GM12872 (cell line): ENCODE data around the gene SUSD5.

ENCODE experiments used
- TF ChIP-seq, protein P1 (sequence below): IDR thresholded peaks from 3 replicates; pipeline ENCODE4 v1.5.1; 2011; ENCODE audit warnings: low read depth, mild to moderate bottlenecking, low read length, moderate library complexity; ENCODE audit not compliant: insufficient read depth

Gene SUSD5

DNA sequence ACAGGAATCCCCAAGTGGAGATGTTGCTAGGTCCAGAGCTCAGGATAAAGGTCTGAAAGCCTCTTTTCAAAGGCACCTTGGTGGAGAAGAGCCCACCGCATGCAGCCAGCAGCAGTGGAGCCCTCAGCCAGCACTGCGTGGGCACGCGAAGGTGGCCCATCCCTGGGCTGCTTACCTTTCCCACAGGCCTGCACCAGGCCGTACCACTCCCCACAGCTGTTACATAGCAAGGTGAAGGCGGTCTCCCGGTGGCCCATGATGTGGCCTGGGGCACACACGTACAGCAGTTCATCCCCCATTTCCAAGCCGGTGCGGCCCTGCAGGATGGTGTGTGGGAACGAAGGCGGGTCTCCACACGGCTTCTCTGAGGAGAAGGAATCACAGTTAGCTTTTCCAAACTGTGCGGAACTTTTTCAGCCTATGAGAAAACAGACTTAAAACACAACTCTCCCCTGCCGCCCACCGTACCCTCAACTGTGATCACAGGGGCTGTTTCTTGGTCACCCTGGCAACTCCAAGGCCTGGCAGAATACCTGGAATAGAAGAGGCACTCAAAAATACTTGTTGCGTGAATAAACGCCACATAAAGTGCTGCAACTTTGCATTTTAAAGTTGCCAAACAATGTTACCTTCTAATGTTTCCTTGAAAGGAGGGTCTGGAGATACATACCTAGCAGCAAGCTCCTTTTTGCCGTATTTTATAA lies 43.7 kb downstream of the SUSD5 start:
- TF ChIP-seq, protein P1, sequence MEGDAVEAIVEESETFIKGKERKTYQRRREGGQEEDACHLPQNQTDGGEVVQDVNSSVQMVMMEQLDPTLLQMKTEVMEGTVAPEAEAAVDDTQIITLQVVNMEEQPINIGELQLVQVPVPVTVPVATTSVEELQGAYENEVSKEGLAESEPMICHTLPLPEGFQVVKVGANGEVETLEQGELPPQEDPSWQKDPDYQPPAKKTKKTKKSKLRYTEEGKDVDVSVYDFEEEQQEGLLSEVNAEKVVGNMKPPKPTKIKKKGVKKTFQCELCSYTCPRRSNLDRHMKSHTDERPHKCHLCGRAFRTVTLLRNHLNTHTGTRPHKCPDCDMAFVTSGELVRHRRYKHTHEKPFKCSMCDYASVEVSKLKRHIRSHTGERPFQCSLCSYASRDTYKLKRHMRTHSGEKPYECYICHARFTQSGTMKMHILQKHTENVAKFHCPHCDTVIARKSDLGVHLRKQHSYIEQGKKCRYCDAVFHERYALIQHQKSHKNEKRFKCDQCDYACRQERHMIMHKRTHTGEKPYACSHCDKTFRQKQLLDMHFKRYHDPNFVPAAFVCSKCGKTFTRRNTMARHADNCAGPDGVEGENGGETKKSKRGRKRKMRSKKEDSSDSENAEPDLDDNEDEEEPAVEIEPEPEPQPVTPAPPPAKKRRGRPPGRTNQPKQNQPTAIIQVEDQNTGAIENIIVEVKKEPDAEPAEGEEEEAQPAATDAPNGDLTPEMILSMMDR: no peak

DNA sequence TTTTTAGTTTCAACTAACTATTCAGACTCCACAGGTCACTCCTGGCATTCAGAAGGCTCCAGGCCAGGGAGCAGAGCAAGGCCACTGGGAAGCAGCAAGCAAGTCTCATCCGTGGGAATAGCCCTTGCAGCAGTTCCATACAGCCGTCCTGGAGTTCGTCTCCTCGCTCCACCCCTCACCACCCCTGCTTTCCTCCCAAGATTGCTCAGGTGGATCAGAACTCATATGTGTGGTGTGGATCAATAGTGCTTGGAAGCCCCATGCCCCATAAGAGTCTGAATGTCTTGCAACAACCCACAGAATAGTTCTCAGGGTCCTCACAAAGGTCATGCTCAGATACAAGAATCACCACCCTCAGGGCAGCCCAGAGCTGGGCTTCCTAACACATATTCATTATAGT lies 44.5 kb downstream of the SUSD5 start:
- TF ChIP-seq, protein P1: no peak

DNA sequence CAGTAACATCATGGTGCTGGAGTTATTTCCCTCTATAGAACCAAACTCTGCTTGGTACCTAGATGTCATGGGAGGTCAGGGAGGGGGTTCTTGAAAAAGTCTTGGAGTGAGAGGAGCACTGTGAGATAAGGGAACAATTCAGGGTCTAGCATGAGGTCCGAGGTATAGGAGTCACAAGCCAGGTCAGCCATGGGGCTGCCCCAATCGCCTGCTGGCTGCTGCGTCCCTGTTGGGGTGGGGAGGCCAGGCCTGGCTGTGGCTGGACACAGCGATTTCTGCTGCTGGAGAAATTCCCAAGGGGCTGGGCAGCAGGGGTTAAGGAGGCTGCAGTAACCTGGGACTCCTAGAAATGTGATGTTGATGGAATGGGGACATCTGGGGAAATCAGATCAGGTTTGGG lies 44.9 kb downstream of the SUSD5 start:
- TF ChIP-seq, protein P1: no peak

DNA sequence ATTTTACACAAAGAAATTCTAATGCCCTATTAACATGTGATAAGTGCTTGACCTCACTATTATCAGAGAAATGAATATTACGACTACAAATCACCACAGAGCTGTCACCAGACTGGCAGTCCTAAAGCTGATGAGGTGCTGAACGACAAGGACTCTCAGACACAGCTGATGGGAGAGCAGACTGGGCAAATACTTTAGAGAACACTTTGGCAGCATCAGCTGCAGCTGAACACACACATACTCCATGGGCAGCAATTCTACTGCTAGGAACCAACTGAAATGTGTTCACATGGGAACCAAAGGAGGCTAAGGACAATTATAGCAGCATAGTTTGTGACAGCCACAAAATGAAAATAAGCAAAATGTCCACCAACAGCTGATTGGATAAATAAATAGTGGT lies 45.5 kb downstream of the SUSD5 start:
- TF ChIP-seq, protein P1: no peak

DNA sequence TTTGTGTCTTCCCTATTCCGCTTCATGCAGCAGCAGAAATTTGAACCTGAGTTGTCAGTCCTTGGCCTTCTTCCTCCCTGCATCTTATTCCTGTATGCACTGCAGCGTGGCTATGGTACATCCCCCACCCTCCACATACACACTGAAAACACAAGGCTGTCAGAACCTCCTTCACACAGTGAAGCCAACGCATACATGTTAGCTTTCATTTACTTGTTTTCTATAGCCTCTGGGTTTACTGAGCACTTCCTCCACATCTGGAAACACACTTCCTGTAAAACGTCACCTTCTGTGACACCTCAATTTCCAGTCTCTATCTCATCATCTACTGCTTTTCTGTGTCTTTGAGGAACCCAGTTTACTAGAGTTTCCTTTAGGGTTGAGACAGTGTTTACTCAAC lies 47.0 kb downstream of the SUSD5 start:
- TF ChIP-seq, protein P1: no peak

DNA sequence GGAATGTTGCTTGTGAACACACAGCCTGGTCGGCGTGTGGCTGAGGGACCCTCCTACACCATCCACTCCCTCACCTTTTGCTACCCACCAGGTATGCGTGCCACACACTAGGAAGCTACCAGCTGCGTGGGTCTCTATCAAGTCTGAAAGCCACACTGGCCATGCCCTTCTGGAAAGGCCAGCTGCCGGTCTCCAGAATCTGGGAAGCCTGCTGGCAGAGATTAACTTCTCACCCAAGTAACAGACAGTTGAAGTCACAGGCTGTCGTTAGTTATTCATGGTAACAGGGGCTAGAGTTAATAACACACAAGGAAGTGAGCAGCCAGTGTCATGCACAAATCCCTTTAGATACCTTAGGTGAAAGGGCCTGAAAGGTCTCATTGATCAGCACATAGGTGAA lies 48.1 kb downstream of the SUSD5 start:
- TF ChIP-seq, protein P1: no peak

DNA sequence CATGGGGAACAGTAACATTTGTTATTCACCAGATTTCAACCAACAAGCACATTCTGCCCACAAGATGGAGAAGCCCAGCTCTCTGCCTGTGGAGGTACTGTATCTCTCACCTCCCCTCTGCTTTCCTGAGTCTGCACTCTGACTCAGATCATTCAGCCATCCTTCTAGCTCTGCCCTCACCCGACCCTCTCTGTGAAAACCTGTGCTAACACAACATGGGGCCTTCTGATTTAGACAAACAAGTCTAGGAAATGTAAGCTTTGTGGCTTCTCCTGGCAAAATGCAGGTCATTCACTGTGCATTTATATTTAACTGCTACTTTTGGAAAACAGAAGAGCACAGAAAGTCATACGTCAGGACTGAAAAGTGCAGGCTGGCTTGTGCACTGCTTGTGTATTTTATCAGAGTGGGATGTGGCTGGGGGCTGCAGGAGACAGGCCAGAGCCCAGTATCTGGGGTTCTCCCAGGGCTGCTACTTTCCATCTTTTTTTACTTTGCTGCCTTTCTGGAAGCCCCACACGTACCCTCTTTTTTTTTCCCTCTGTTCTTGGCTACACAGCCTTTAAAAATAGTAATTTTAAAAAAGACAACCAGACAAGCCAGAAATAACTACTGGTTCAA lies 50.8 kb downstream of the SUSD5 start:
- TF ChIP-seq, protein P1: no peak
